ENCODE measurements around the gene SLU7.
A peak's percentile ranks its signal among the peaks of the same experiment; 100 is the strongest.

The SLU7 gene

GRCh38 chr5:160371294-160371693 lies 47.6 kb downstream of the SLU7 start:
- H3K4me1 ChIP-seq (ENCODE audit: control insufficient read depth, low read length): peaks cover 5% of the 10 kb centered on the region; the same call in 1 of the 2 replicates
- H3K9me3 ChIP-seq (ENCODE audit: control insufficient read depth, insufficient read depth, low read length): no peaks in the 10 kb centered on the region
- H3K4me2 ChIP-seq (ENCODE audit: low read length): no peak overlapping the region
- no peaks in the 10 kb centered on the region for H4K20me1 ChIP-seq (ENCODE audit: control insufficient read depth, insufficient read depth, low read depth, low read length)
- TF ChIP-seq CTCF (IDR thresholded peaks at IDR 0.05; ENCODE audit: low read depth, low read length, poor library complexity, severe bottlenecking) (no peak), EZH2phosphoT487 (IDR thresholded peaks at IDR 0.05; ENCODE audit: borderline replicate concordance, low read length) (no peak)
- no peak overlapping the region for H3K27ac ChIP-seq (ENCODE audit: low read depth, low read length)
- no peak overlapping the region for H3K4me3 ChIP-seq (ENCODE audit: low read length)
- no peaks in the 10 kb centered on the region for H3K36me3 ChIP-seq (ENCODE audit: control insufficient read depth, low read length)
- H3K9me2 ChIP-seq (replicated peaks; ENCODE audit: control insufficient read depth, low read length): no peaks in the 10 kb centered on the region
- H3K27me3 ChIP-seq (ENCODE audit: control insufficient read depth, low read length): peaks cover 26% of the 10 kb centered on the region
- H3K79me2 ChIP-seq (ENCODE audit: control insufficient read depth, low read length): no peaks in the 10 kb centered on the region
- no peaks in the 10 kb centered on the region for H3F3A ChIP-seq (ENCODE audit: control insufficient read depth, insufficient read depth)

DNA sequence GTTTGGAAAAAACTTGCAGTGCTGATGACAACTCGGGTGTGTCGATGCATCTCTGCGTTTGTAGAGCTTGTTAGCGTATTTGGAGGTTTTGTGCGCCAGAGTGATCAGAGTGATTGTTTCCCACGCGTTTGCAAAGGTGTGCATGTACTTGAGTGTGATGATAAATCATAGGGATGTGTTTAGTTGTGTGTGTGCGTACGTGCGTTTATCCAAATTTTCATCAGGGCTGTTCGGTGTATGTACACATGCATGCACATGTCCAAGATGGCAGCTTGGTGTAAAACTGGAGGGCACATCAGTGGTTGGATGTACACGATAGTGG lies 48.2 kb downstream of the SLU7 start:
- Histone ChIP-seq H3K9me2 (replicated peaks; ENCODE audit: control insufficient read depth, low read length) (no peaks in the 10 kb centered on the region), H3K36me3 (ENCODE audit: control insufficient read depth, low read length) (no peaks in the 10 kb centered on the region), H3K27ac (ENCODE audit: low read depth, low read length) (no peak overlapping the region), H3F3A (ENCODE audit: control insufficient read depth, insufficient read depth) (no peaks in the 10 kb centered on the region), H3K4me2 (ENCODE audit: low read length) (peak overlapping the region; percentile 40), H3K9me3 (ENCODE audit: control insufficient read depth, insufficient read depth, low read length) (no peaks in the 10 kb centered on the region), H4K20me1 (ENCODE audit: control insufficient read depth, insufficient read depth, low read depth, low read length) (no peaks in the 10 kb centered on the region), H3K79me2 (ENCODE audit: control insufficient read depth, low read length) (no peaks in the 10 kb centered on the region), H3K4me1 (ENCODE audit: control insufficient read depth, low read length) (peaks cover 5% of the 10 kb centered on the region; the same call in 1 of the 2 replicates), H3K27me3 (ENCODE audit: control insufficient read depth, low read length) (peaks cover 24% of the 10 kb centered on the region), H3K4me3 (ENCODE audit: low read length) (no peak overlapping the region)
- TF ChIP-seq EZH2phosphoT487 (IDR thresholded peaks at IDR 0.05; ENCODE audit: borderline replicate concordance, low read length): no peak
- no peak for TF ChIP-seq CTCF (IDR thresholded peaks at IDR 0.05; ENCODE audit: low read depth, low read length, poor library complexity, severe bottlenecking)

DNA sequence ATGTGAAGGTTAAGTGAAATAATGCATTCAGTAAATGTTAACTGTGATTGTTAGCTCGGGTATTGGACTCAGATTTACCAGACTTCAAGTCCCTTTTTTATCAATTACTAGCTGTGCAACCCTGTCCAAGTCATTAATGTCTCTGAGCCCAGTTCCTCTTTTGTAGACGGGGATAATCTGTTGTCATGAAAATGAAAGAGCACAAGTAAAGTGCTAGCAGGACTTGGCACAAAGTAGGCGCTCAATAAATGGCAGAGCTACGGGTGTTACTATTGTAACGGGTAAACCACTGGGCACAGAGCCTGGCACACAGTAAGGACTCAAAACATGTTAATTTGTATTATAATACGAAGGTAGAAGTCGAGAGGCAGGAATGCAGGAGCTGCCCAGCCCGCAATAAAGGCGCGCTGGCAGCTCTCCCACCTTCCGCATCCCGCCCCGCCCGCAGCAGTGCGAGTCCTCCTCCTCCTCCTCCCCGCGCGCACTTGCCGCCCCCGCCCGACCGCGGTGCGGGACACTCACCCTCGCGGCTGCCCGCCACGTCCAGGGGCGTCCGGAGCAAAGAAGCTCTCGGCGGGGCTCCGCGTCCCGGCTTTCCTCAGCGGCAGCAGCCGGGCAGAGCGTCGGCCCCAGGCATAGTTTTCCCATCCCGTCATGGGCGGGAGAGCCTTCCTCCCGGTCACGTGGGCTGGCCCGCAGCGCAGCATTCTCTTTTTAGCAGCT lies 48.7 kb downstream of the SLU7 start, which contains the start of gene C1QTNF2:
C1QTNF2 (minus strand) TSS at position 637 of the 723 bp plus-strand sequence. CDS start 15,615 bp downstream, outside the sequence.
- H3F3A ChIP-seq (ENCODE audit: control insufficient read depth, insufficient read depth): no peaks in the 10 kb centered on the region
- no peaks in the 10 kb centered on the region for H3K9me3 ChIP-seq (ENCODE audit: control insufficient read depth, insufficient read depth, low read length)
- H3K79me2 ChIP-seq (ENCODE audit: control insufficient read depth, low read length): no peaks in the 10 kb centered on the region
- peak within 1 kb of the TSS; percentile 39; the same call in 1 of the 2 replicates for H3K4me3 ChIP-seq (ENCODE audit: low read length)
- no peaks in the 10 kb centered on the region for H3K9me2 ChIP-seq (replicated peaks; ENCODE audit: control insufficient read depth, low read length)
- H3K4me2 ChIP-seq (ENCODE audit: low read length): peak within 1 kb of the TSS; percentile 40
- no peaks in the 10 kb centered on the region for H4K20me1 ChIP-seq (ENCODE audit: control insufficient read depth, insufficient read depth, low read depth, low read length)
- no peaks in the 10 kb centered on the region for H3K36me3 ChIP-seq (ENCODE audit: control insufficient read depth, low read length)
- H3K4me1 ChIP-seq (ENCODE audit: control insufficient read depth, low read length): peaks cover 5% of the 10 kb centered on the region; the same call in 1 of the 2 replicates
- TF ChIP-seq EZH2phosphoT487 (IDR thresholded peaks at IDR 0.05; ENCODE audit: borderline replicate concordance, low read length) (no peak), CTCF (IDR thresholded peaks at IDR 0.05; ENCODE audit: low read depth, low read length, poor library complexity, severe bottlenecking) (no peak)
- no peak within 1 kb of the TSS for H3K27ac ChIP-seq (ENCODE audit: low read depth, low read length)
- H3K27me3 ChIP-seq (ENCODE audit: control insufficient read depth, low read length): peaks cover 20% of the 10 kb centered on the region

Measured in DOHH2 (cell line).